ENCODE data around the gene ACSS1. TPM values are rescaled to one million over a fixed set of nuclear protein-coding genes. Genes with fewer than 3 reads are reported as not detected.

The ACSS1 gene
- total RNA-seq, 1 donor: 1.4 TPM

- Histone ChIP-seq H2AFZ (ENCODE audit: low read length) (no peak overlapping the region), H3K79me2 (ENCODE audit: insufficient read depth, low read length) (peaks cover 9% of the 10 kb centered on the region), H3K4me2 (ENCODE audit: insufficient read depth, low read length) (no peak overlapping the region), H3K27ac (ENCODE audit: low read depth, low read length) (no peak overlapping the region), H4K20me1 (ENCODE audit: insufficient read depth, low read length) (no peaks in the 10 kb centered on the region), H3K4me3 (ENCODE audit: insufficient read depth, low read length) (no peak overlapping the region), H3K36me3 (ENCODE audit: insufficient read depth, low read length) (peaks cover 65% of the 10 kb centered on the region), H3K9me3 (ENCODE audit: low read depth, low read length) (no peaks in the 10 kb centered on the region), H3K4me1 (ENCODE audit: insufficient read depth, low read length) (no peaks in the 10 kb centered on the region), H3K27me3 (ENCODE audit: insufficient read depth, low read length) (no peaks in the 10 kb centered on the region)
- no peak for DNase-seq (ENCODE audit: insufficient read length, low spot score, missing footprints)
- TF ChIP-seq CTCF (IDR thresholded peaks at IDR 0.05; ENCODE audit: extremely low read depth, low read depth, low read length): no peak
These were observed 85.6 kb downstream of the ACSS1 start for GRCh38 chr20:24972341-24972740.

- no peaks in the 10 kb centered on the region for H3K4me1 ChIP-seq (ENCODE audit: insufficient read depth, low read length)
- H3K4me3 ChIP-seq (ENCODE audit: insufficient read depth, low read length): no peak overlapping the region
- H3K9me3 ChIP-seq (ENCODE audit: low read depth, low read length): no peaks in the 10 kb centered on the region
- no peak overlapping the region for H3K27ac ChIP-seq (ENCODE audit: low read depth, low read length)
- no peaks in the 10 kb centered on the region for H4K20me1 ChIP-seq (ENCODE audit: insufficient read depth, low read length)
- peaks cover 61% of the 10 kb centered on the region for H3K36me3 ChIP-seq (ENCODE audit: insufficient read depth, low read length)
- peaks cover 7% of the 10 kb centered on the region for H3K79me2 ChIP-seq (ENCODE audit: insufficient read depth, low read length)
- no peak overlapping the region for H2AFZ ChIP-seq (ENCODE audit: low read length)
- no peaks in the 10 kb centered on the region for H3K27me3 ChIP-seq (ENCODE audit: insufficient read depth, low read length)
- no peak for DNase-seq (ENCODE audit: insufficient read length, low spot score, missing footprints)
- no peak overlapping the region for H3K4me2 ChIP-seq (ENCODE audit: insufficient read depth, low read length)
- TF ChIP-seq CTCF (IDR thresholded peaks at IDR 0.05; ENCODE audit: extremely low read depth, low read depth, low read length): no peak
These were observed 86.4 kb downstream of the ACSS1 start for GRCh38 chr20:24971376-24972101.

DNA sequence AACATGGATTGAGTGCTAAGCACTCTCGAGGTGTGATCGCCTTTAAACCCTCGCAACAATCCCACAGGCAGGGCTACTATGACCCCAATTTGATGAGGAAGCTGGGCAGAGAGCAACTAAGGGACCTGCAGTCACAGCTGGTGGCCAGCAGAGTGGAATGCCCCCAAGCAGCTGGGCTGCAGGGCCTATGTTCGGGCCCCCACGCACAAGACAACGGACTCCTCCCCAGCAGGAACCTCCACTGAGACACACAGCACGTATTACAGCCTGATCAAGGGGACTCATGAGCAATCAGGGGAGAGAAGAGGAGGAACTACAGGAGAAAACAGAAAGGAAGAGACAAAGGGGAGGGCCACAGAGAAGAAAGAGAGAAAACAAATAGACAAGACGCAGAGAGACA is 87.2 kb downstream of the ACSS1 start:
- Histone ChIP-seq H4K20me1 (ENCODE audit: insufficient read depth, low read length) (no peaks in the 10 kb centered on the region), H3K79me2 (ENCODE audit: insufficient read depth, low read length) (no peaks in the 10 kb centered on the region), H3K9me3 (ENCODE audit: low read depth, low read length) (no peaks in the 10 kb centered on the region), H3K4me1 (ENCODE audit: insufficient read depth, low read length) (no peaks in the 10 kb centered on the region), H3K27me3 (ENCODE audit: insufficient read depth, low read length) (no peaks in the 10 kb centered on the region), H3K27ac (ENCODE audit: low read depth, low read length) (no peak overlapping the region), H2AFZ (ENCODE audit: low read length) (no peak overlapping the region), H3K4me3 (ENCODE audit: insufficient read depth, low read length) (no peak overlapping the region), H3K36me3 (ENCODE audit: insufficient read depth, low read length) (peaks cover 56% of the 10 kb centered on the region), H3K4me2 (ENCODE audit: insufficient read depth, low read length) (no peak overlapping the region)
- DNase-seq (ENCODE audit: insufficient read length, low spot score, missing footprints): no peak
- no peak for TF ChIP-seq CTCF (IDR thresholded peaks at IDR 0.05; ENCODE audit: extremely low read depth, low read depth, low read length)

GRCh38 chr20:24970030-24970553 is 87.8 kb downstream of the ACSS1 start:
- no peak for TF ChIP-seq CTCF (IDR thresholded peaks at IDR 0.05; ENCODE audit: extremely low read depth, low read depth, low read length)
- Histone ChIP-seq H3K36me3 (ENCODE audit: insufficient read depth, low read length) (peaks cover 56% of the 10 kb centered on the region), H3K4me2 (ENCODE audit: insufficient read depth, low read length) (no peak overlapping the region), H3K79me2 (ENCODE audit: insufficient read depth, low read length) (no peaks in the 10 kb centered on the region), H4K20me1 (ENCODE audit: insufficient read depth, low read length) (no peaks in the 10 kb centered on the region), H3K27ac (ENCODE audit: low read depth, low read length) (no peak overlapping the region), H2AFZ (ENCODE audit: low read length) (no peak overlapping the region), H3K4me3 (ENCODE audit: insufficient read depth, low read length) (no peak overlapping the region), H3K27me3 (ENCODE audit: insufficient read depth, low read length) (no peaks in the 10 kb centered on the region), H3K4me1 (ENCODE audit: insufficient read depth, low read length) (no peaks in the 10 kb centered on the region), H3K9me3 (ENCODE audit: low read depth, low read length) (no peaks in the 10 kb centered on the region)
- no peak for DNase-seq (ENCODE audit: insufficient read length, low spot score, missing footprints)
